Fibroblast of the aortic adventitia (primary cell): ENCODE data around the gene TYMP. TPM values are rescaled to one million over a fixed set of nuclear protein-coding genes. Genes with fewer than 3 reads are reported as not detected.

Source experiments
- DNase-seq: peaks from one replicate; pipeline ENCODE4 v3.0.0-alpha.2; 2010; ENCODE audit warnings: low read depth
- H3K4me3 ChIP-seq: 2 replicates; pipeline ENCODE4 v1.5.1; 2011; ENCODE audit warnings: low read depth, mild to moderate bottlenecking, control low read depth, low read length, moderate library complexity
- CTCF ChIP-seq: IDR thresholded peaks from 2 replicates; pipeline ENCODE4 v1.5.1; 2011; ENCODE audit warnings: mild to moderate bottlenecking, low read length, control low read depth, inconsistent platforms; ENCODE audit not compliant: insufficient read depth
- total RNA-seq: library from RNA; depleted of rRNA; stranded (reverse); fragments of >200 nt; gene quantifications from 2 replicates; pipeline ENCODE4 v1.2.3, GENCODE V29; 2012; ENCODE audit warnings: low replicate concordance

The TYMP gene
- total RNA-seq, 1 donor: 23.7 TPM

GRCh38 chr22:50551160-50551752 is 21.4 kb upstream of the TYMP start:
- no peak for TF ChIP-seq CTCF
- no peak for DNase-seq
- no peak overlapping the region for H3K4me3 ChIP-seq

- H3K4me3 ChIP-seq: no peak overlapping the region
- no peak for DNase-seq
- no peak for TF ChIP-seq CTCF
Observed at GRCh38 chr22:50550395-50550794, 20.6 kb upstream of the TYMP start.

DNA sequence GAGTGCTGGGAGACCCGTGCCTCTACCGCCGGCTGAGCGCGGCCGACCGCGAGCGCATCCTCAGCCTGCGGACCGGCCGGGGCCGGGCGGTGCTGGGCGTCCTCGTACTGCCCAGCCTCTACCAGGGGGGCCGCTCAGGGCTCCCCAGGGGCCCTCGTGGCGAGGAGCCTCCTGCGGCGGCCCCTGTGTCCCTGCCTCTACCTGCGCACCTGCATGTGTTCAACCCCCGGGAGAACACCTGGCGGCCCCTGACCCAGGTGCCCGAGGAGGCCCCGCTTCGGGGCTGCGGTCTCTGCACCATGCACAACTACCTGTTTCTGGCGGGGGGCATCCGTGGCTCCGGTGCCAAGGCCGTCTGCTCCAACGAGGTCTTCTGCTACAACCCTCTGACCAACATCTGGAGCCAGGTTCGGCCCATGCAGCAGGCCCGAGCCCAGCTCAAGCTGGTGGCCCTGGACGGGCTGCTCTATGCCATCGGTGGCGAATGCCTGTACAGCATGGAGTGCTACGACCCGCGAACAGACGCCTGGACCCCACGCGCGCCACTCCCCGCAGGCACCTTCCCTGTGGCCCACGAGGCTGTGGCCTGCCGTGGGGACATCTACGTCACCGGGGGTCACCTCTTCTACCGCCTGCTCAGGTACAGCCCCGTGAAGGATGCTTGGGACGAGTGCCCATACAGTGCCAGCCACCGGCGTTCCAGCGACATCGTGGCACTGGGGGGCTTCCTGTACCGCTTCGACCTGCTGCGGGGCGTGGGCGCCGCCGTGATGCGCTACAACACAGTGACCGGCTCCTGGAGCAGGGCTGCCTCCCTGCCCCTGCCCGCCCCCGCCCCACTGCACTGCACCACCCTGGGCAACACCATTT is 19.3 kb upstream of the TYMP start:
- TF ChIP-seq CTCF: no peak
- no peak for DNase-seq

DNA sequence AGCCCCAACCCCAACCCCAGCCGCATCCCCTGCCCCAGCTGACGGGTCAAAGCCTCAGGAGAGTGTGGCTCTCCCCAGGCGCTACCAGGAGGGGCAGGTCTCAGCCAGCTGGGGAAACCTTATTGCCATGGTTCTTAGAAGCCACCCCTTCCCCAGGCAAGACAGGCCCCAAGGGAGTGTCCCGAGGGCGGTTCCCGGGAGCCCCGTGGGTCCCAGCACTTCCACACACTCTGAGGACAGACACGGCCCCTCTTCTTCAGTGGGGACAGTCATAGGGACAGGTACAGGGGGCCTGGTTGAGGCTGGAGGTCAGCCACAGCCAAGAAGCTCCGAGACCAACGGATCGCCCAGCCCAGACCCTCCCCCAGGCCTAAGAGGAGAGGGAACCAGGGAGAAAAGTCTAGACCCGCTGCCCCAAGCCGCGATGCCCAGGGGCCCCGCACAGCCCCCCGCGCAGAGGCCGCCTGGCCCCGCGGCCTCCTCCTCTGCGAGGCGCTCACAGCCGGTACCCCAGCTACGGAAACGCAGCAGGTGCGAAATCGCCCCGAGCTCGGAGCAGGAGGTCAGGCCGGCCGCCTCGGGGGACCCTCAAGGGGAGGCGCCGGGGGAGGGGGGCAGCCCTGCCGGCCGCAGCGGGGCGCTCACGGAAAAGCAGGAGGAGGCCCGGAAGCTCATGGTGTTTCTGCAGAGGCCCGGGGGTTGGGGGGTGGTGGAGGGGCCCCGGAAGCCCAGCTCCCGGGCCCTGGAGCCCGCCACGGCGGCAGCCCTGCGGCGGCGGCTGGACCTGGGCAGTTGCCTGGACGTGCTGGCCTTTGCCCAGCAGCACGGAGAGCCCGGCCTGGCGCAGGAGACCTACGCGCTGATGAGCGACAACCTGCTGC is 18.5 kb upstream of the TYMP start:
- peak overlapping the region; percentile 39 for H3K4me3 ChIP-seq
- no peak for TF ChIP-seq CTCF
- no peak for DNase-seq

More for the DNA sequence above, 19.3 kb upstream of the TYMP start:
- no peak overlapping the region for H3K4me3 ChIP-seq

DNA sequence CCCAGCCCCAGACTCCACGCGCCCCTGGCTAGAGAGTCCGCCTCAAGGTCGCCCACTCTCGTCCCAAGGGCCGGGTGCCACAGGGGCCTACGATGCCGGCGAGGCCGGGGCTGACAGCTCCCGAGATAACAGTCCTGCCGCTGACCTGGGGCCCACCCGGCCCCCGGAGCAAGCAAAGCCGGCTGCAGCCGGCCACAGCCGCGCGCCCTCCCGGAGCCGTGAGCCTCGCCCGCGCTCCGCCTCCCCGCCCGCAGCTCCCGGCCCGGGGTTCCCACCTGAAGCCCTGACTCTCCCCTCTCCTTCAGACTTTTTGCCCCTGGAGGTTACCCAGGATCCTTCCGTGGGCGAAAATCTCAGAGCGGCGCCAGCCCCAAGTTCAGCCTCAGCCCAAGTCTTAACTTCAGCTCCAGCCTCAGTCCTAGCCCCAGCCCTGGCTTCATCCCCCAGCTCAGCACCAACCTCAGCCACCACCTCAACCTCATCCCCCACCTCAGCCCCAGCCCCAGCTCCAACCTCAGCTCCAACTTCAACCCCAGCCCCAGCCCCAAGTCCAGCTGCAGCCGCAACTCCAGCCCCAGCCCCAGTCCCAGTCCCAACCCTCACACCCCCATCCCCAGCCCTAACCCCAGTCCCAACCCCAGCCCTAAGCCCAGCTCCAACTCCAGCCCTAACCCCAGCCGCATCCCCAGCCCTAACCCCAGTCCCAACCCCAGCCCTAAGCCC is 17.6 kb upstream of the TYMP start:
- DNase-seq: no peak
- TF ChIP-seq CTCF: no peak
- peak overlapping the region; percentile 54 for H3K4me3 ChIP-seq
